Skin epidermis (tissue), 12 donors: ENCODE data around the gene SEZ6.

Experiments used
- H3K27ac ChIP-seq, 21 experiments: fragments of 200-600 bp; sonication (generic) in 11 of 21; one replicate each; pipeline ENCODE4 v1.5.0; 2020; ENCODE audit warnings: mild to moderate bottlenecking in 3 of 21, inconsistent platforms in 2 of 21, moderate library complexity in 2 of 21
- H3K4me3 ChIP-seq, 7 experiments: fragments of 200-600 bp; sonication (generic) in 2 of 7; one replicate each; pipeline ENCODE4 v1.5.0; 2020; ENCODE audit warnings: inconsistent platforms in 2 of 7, mild to moderate bottlenecking in 2 of 7, moderate library complexity in 1 of 7

The SEZ6 gene

GRCh38 chr17:29037739-29038084 lies 31.9 kb upstream of the SEZ6 start:
- no peak overlapping the region for H3K27ac ChIP-seq
- H3K4me3 ChIP-seq = no peak overlapping the region

GRCh38 chr17:29036584-29036983 lies 30.8 kb upstream of the SEZ6 start:
- no peak overlapping the region for H3K4me3 ChIP-seq
- H3K27ac ChIP-seq = no peak overlapping the region

DNA sequence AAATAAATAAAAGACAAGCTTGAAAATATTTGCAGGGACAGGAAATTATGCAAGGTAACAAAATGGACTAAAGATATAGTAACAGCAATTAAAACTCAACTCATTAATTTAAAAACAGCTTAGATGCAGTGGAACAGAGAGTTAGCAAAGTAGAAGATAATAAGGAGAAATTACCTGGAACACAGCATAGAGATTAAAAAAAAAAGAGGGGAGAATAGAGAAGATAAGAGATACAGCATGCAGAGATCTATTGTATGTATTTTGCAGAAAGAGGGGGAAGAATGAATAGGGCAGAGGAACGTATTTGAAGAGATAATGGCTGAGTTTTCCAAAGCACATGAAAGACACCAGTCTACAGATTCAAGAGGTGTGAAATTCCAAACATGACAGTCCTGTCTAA lies 28.7 kb upstream of the SEZ6 start:
- Histone ChIP-seq H3K4me3 (no peak overlapping the region), H3K27ac (no peak overlapping the region)

- no peak overlapping the region for H3K27ac ChIP-seq
- no peak overlapping the region for H3K4me3 ChIP-seq
Observed at GRCh38 chr17:29032857-29033197, 27.0 kb upstream of the SEZ6 start.

DNA sequence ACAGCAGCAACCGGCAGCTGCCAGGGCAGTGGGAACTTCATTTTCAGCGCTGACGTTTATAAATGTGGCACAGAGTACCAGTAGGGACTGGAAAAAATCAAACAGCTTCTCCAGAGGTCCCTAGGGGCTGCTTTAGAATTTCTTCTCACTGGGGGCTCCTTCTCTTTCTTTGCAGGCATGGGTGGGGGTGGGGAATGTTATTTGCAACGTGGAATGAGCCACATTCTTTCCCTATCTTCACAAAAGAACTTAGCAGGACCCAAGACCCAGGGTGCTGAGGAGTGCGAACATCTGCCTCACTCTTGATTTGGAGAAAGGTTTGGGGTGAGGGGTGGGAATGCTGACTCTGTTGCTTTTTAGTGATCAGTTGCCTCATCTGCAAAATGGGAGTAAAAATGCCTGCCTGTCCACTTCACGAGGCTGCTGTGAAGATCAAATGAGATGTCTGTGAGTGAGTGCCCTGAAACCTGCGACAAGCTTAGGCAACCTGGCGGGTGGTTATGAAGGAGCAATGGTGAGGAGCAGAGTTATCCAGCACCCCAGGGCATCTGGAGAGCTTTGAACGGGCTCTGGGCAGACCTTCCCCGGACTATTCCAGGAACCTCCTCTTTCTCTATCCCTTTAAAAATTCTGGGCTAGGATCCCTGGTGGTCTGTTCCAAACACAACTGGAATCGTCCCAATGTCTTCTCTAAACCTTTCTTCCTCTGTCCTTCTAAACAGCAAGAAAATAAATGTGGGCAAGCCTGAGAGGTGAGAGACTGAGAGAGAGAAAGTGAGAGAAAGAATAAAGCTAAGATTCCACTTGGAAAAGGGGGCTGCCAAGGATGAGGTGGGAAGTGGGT lies 26.4 kb upstream of the SEZ6 start:
- no peak overlapping the region for H3K27ac ChIP-seq
- H3K4me3 ChIP-seq = no peak overlapping the region

DNA sequence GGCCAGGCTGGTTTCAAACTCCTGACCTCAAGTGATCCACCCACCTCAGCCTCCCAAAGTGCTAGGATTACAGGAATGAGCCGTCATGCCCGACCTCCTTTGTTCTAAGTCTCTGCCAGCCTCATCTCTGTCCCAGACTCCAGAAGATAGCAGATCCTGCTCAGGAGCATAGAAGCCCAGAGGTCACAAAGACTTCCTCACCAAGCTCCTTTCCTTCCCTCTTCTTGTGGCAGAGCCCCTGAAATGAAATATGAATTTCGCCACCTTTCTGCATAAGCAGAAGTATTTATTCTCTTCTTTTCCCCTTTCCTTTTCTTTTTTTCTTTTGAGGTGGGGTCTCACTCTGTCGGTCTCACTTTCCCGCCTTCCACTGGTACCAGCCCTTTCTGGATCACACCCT lies 25.7 kb upstream of the SEZ6 start:
- Histone ChIP-seq H3K4me3 (no peak overlapping the region), H3K27ac (no peak overlapping the region)

DNA sequence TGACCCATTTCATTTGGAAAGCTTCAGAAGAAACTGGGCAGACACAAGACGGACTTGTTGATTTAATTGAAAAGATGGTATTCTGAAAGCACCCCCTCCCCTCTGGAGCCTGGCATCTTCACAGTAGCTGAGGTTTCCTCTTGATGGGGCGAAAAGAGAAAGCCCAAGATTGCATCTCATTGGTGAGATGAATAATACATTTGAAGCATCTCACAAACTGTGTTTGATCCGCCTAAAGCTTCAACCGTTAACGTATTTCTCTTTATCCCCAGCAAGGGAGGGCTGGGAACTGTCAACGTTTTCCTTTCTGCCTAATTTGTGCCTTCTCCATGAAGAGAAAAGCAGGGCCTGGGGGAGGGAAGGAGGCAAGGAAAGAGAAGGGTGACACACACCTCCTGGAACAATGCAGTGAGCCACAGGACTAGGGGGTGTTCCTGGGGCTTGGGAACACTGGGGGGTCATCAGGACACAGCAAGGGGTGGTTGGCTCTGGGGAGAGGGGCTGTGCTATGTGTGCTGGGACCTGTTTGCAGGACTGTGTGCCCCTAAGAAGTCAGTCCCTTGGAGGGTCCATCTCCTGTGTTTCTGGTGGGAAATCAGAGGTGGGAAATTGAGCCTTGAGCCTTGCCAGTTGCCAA lies 18.6 kb upstream of the SEZ6 start:
- Histone ChIP-seq H3K4me3 (no peak overlapping the region), H3K27ac (no peak overlapping the region)

GRCh38 chr17:29022074-29022473 lies 16.2 kb upstream of the SEZ6 start:
- Histone ChIP-seq H3K4me3 (no peak overlapping the region), H3K27ac (no peak overlapping the region)

- Histone ChIP-seq H3K27ac (no peak overlapping the region), H3K4me3 (no peak overlapping the region)
Observed at GRCh38 chr17:29021226-29021625, 15.4 kb upstream of the SEZ6 start.

- H3K27ac ChIP-seq = no peak overlapping the region
- H3K4me3 ChIP-seq = no peak overlapping the region
Observed at GRCh38 chr17:29020576-29020975, 14.7 kb upstream of the SEZ6 start.

DNA sequence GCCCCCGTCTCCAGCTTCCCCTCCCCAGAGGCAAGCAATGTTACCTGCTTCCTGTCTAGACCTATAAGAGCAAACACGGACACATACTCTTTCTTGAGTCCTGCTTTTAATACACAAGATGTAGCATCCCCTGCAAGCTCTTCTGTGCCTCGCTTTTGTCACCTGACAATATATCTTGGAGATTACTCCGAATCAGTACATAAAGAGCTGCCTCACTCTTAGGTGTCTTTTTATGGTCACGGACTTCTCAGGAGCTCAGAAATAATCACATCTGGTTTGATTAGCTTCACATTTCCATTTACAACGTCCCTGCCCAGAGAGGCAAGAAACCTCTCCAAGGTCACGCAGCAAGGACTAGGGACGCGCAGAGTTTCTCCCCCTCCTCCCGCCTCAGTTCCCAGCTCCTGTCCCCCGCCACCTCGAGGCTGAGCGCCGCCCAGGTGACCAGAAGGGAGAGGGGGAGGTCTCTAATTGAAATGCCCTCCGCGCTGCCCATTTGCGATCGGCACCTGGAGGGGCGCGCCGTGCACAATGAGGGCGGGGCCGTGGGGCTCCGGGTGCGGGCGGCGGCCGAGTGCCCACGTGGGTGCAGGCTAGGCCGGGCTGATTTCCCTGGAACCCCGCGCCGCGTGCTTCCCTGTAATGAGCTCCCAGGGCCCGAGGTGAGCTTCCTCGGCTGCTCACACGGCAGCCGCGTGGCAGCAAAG lies 13.8 kb upstream of the SEZ6 start:
- H3K27ac ChIP-seq = no peak overlapping the region
- no peak overlapping the region for H3K4me3 ChIP-seq

DNA sequence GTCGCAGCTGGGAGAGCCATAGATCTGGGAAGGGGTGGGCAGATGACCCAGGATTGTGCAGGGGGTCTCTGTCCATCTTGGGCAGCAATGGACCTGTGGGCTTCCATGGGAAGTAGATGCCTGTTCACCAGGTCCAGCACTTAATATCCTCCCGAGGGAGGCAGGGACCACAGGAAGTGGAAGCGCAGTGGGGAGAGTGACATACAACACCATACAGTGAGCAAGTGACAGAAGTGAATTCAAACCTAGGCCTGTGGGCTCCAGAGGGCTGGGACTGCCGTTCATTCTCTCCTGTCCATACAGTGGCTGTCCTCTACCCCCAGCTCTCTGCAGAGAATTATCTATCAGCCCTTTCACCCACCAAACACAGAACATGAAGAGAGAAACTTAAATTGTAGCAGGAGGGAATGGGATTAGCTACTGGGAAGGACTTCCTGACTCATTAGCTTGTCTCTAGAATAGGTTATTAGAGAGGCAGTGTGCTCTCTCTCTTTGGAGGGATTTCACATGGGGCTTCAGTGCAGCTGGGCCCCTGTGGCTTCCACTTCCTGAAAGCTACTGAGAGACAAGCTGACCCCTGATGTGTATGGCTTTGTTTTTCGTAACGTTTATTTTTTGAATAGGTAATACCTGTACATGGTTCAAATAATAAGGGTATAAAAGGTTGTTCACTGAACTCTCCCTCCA lies 13.1 kb upstream of the SEZ6 start:
- Histone ChIP-seq H3K4me3 (no peak overlapping the region), H3K27ac (no peak overlapping the region)

DNA sequence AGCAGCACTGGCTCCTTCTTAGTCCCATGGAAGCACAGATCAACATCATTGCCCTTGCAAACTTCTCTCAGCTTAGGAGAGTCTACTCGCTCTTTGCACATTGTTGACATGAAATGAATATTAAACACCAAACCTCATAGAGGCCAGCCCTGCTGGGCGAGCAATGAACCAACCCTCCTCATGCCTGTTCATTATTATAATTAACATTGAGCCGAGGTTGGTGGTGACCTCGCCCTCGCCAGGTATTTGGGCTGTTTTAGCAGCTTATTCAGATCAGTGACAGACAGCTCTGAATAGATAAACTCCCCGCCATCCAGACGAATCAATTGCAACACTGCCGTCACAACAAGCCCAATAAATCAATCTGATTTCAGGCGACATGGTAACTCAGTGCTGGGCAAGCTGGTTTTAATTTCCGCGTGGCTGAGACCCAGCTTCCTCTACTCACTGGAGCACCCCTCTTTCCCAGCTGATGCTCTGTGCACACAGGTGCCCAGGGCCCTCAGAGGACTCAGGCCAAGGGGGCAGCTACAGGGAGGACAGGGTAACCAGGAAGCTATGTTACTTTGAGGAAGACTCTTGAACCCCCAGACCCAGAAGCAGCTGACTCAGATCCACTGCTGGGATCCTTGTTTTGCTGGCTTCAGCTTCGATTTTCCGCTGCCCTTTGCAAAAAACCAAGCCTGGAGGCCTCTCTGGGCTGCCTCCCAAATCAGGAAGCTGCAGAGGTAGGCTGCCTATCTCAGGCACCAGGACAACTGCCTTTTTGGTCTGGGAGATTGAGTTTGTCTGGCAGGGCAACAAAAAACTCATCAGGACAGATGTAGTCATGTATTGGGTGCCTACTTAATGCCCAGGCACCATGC lies 10.7 kb upstream of the SEZ6 start:
- Histone ChIP-seq H3K27ac (no peak overlapping the region), H3K4me3 (no peak overlapping the region)

DNA sequence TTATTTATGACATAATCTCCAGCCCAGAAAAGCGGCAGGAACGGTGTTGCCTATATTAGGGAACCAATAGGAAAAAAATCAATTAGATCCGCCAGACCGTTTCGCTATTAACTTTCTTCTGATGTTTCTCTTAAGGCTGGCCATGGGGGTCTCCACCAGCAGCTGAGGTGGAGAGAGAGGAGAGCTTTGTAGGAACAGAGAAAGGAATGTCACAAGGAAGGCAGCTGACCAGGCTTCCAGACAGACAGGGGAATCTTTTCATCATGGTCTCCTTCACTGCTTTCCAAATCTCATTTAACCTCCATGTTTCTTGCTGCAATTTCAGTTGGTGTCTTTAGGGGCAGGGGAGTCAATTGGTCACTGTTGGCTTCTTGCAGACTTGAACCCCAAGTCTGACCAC lies 8.9 kb upstream of the SEZ6 start:
- Histone ChIP-seq H3K4me3 (no peak overlapping the region), H3K27ac (no peak overlapping the region)

GRCh38 chr17:29012535-29012934 lies 6.7 kb upstream of the SEZ6 start:
- Histone ChIP-seq H3K4me3 (no peak overlapping the region), H3K27ac (no peak overlapping the region)

GRCh38 chr17:29010586-29010985 lies 4.8 kb upstream of the SEZ6 start:
- Histone ChIP-seq H3K27ac (no peak overlapping the region), H3K4me3 (no peak overlapping the region)

- Histone ChIP-seq H3K27ac (no peak overlapping the region), H3K4me3 (no peak overlapping the region)
Observed at GRCh38 chr17:29010129-29010528, 4.3 kb upstream of the SEZ6 start.

GRCh38 chr17:29008591-29008990 lies 2.8 kb upstream of the SEZ6 start:
- H3K27ac ChIP-seq = no peak overlapping the region
- no peak overlapping the region for H3K4me3 ChIP-seq

GRCh38 chr17:29007860-29008455 lies 2.1 kb upstream of the SEZ6 start:
- Histone ChIP-seq H3K4me3 (no peak overlapping the region), H3K27ac (no peak overlapping the region)
